Measurements from ENCODE around the gene RPRD2.

DNA sequence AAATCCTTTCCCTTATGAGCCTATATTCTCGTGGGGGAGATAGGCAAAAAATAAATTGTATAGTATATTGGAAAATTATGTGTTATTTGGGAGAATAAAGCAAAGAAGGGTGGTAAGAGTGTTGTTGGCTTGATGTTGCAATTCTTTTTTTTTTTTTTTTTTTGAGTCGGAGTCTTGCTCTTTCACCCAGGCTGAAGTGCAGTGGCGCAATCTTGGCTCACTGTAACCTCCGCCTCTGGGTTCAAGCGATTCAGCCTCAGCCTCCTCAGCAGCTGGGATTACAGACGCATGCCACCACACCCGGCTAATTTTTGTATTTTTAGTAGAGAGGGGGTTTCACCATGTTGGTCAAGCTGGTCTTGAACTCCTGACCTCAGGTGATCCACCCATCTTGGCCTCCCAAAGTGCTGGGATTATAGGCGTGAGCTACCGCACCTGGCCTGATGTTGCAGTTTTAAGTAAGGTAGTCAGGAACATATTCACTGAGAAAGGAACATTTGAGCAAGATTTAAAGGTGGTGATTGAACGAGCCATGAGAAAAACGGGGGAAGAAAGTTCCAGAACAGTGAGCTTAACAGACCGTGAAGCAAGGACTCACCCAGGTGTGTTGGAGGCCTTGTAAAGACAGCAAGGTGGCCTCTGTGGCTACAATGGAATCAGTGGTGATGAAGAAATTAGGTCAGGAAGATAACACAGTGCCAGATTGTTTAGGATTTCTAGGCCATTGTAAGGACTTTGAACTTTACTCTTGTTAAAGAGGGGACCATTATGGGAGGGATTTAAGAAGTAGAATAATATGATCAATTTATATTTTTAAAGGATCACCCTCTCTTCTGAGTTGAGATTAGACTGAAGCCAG lies 45.8 kb downstream of the RPRD2 start:
- TF ChIP-seq, protein P1, sequence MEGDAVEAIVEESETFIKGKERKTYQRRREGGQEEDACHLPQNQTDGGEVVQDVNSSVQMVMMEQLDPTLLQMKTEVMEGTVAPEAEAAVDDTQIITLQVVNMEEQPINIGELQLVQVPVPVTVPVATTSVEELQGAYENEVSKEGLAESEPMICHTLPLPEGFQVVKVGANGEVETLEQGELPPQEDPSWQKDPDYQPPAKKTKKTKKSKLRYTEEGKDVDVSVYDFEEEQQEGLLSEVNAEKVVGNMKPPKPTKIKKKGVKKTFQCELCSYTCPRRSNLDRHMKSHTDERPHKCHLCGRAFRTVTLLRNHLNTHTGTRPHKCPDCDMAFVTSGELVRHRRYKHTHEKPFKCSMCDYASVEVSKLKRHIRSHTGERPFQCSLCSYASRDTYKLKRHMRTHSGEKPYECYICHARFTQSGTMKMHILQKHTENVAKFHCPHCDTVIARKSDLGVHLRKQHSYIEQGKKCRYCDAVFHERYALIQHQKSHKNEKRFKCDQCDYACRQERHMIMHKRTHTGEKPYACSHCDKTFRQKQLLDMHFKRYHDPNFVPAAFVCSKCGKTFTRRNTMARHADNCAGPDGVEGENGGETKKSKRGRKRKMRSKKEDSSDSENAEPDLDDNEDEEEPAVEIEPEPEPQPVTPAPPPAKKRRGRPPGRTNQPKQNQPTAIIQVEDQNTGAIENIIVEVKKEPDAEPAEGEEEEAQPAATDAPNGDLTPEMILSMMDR (optimal IDR thresholded peaks at IDR 0.05 in 1 of 3, IDR thresholded peaks at IDR 0.05 in 1 of 3, conservative IDR thresholded peaks at IDR 0.05 in 1 of 3; ENCODE audit: extremely low read depth in 1 of 3, insufficient read depth in 2 of 3, low read length in 3 of 3), result no peak
- TF ChIP-seq EZH2 (IDR thresholded peaks at IDR 0.05; ENCODE audit: low read length), result no peak

Measured in keratinocyte (primary cell).